ENCODE results near the gene AK2.

DNA sequence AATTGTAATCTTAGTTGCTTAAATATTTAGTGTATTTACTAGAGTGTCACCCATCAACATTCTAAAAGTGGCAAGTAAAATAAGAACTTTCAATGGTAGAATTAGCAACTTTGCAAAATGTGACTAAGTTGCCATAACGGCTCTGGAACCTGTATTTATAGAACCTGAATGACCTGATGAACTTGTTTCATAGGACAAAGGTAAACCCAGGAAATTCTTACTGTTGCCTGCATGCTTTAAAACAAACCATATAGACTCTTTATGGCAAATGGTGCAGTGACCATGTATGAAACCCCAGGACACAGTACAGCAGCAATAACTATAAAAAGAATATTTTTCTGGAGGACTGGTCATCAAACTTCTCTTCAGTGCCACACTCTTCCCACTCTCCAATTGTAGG is 22.9 kb downstream of the AK2 start:
- TF ChIP-seq, protein P1, sequence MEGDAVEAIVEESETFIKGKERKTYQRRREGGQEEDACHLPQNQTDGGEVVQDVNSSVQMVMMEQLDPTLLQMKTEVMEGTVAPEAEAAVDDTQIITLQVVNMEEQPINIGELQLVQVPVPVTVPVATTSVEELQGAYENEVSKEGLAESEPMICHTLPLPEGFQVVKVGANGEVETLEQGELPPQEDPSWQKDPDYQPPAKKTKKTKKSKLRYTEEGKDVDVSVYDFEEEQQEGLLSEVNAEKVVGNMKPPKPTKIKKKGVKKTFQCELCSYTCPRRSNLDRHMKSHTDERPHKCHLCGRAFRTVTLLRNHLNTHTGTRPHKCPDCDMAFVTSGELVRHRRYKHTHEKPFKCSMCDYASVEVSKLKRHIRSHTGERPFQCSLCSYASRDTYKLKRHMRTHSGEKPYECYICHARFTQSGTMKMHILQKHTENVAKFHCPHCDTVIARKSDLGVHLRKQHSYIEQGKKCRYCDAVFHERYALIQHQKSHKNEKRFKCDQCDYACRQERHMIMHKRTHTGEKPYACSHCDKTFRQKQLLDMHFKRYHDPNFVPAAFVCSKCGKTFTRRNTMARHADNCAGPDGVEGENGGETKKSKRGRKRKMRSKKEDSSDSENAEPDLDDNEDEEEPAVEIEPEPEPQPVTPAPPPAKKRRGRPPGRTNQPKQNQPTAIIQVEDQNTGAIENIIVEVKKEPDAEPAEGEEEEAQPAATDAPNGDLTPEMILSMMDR (IDR thresholded peaks at IDR 0.05; ENCODE audit: low read length), result no peak
- no peak for TF ChIP-seq EZH2 (optimal IDR thresholded peaks at IDR 0.05; ENCODE audit: low read depth, low read length)

Measured in MM.1S (cell line).